ENCODE data around the gene PAPPA2.
A peak's percentile ranks its signal among the peaks of the same experiment; 100 is the strongest.

Gene PAPPA2

GRCh38 chr1:176796583-176796982, 333.6 kb downstream of the PAPPA2 start:
- DNase-seq (ENCODE audit: low read depth), result no peak
- TF ChIP-seq CTCF (conservative IDR thresholded peaks at IDR 0.05; ENCODE audit: low read length), result no peak
- H3K4me3 ChIP-seq (ENCODE audit: low read length), result no peak overlapping the region

GRCh38 chr1:176799327-176799726, 336.4 kb downstream of the PAPPA2 start:
- no peak for TF ChIP-seq CTCF (conservative IDR thresholded peaks at IDR 0.05; ENCODE audit: low read length)
- DNase-seq (ENCODE audit: low read depth), result no peak
- H3K4me3 ChIP-seq (ENCODE audit: low read length), result no peak overlapping the region

DNA sequence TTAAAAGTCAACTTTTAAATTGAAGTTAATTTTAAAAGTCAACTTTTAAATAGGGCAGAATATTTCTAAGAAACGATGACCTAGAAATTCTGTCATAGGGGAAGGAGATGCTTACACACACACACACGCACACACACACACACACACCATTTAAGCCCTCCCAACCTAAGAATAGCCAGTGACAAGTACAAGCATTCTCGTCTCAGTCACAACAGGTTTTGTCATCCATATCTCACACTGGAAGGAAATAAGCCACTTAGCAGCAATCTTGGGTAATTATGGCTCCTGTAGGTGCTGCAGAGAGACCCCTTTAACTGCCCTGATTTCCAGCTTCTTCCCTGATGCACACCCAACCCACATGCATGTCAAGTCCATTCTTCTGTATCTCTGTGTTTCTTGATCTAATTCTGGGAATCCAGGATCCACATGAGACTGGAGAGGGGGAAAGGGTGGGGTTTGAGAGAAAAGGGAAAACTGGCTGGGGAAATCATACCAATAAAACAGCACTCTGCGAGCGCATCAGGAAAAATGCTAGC, 338.1 kb downstream of the PAPPA2 start:
- no peak for TF ChIP-seq CTCF (conservative IDR thresholded peaks at IDR 0.05; ENCODE audit: low read length)
- DNase-seq (ENCODE audit: low read depth), result no peak
- no peak overlapping the region for H3K4me3 ChIP-seq (ENCODE audit: low read length)

- TF ChIP-seq CTCF (conservative IDR thresholded peaks at IDR 0.05; ENCODE audit: low read length), result no peak
- no peak overlapping the region for H3K4me3 ChIP-seq (ENCODE audit: low read length)
- DNase-seq (ENCODE audit: low read depth), result peak; percentile 49
These were observed 338.6 kb downstream of the PAPPA2 start for GRCh38 chr1:176801514-176802020.

- DNase-seq (ENCODE audit: low read depth), result no peak
- no peak for TF ChIP-seq CTCF (conservative IDR thresholded peaks at IDR 0.05; ENCODE audit: low read length)
- no peak overlapping the region for H3K4me3 ChIP-seq (ENCODE audit: low read length)
These were observed 339.3 kb downstream of the PAPPA2 start for GRCh38 chr1:176802316-176802715.

DNA sequence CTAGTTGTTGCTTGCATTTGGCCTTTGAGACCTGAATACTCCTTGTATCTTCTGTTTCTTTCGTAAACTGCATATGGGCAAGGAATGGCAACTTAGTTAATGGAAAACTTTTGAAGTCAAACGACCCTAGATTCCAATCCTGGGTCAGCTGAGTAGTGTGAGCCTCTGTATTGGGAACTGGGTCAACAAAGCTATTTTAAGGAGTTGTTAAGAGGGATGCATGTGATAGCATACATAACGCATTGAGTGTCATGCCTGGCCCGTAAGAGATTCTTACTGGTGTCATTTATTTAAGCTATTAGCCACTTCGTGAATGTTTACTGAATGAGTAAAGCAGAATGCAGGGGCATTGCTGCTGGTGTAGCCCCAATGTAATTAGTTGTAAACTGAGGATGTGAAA, 340.1 kb downstream of the PAPPA2 start:
- H3K4me3 ChIP-seq (ENCODE audit: low read length), result no peak overlapping the region
- DNase-seq (ENCODE audit: low read depth), result no peak
- no peak for TF ChIP-seq CTCF (conservative IDR thresholded peaks at IDR 0.05; ENCODE audit: low read length)

GRCh38 chr1:176803596-176803995, 340.6 kb downstream of the PAPPA2 start:
- TF ChIP-seq CTCF (conservative IDR thresholded peaks at IDR 0.05; ENCODE audit: low read length), result no peak
- H3K4me3 ChIP-seq (ENCODE audit: low read length), result no peak overlapping the region
- no peak for DNase-seq (ENCODE audit: low read depth)

Measured in AG10803 (cell line).